Nephron (organoid): ENCODE measurements around the gene SNX21.

Experiments
- H3K27ac Mint-ChIP-seq, 3 experiments: 2 replicates each; pipeline ENCODE4 v1.8.0; 2020; ENCODE audit warnings: mixed read lengths in 3 of 3, mild to moderate bottlenecking in 2 of 3, moderate library complexity in 1 of 3
- H3K27me3 Mint-ChIP-seq: 2 replicates; pipeline ENCODE4 v1.8.0; 2021; ENCODE audit warnings: low read depth, mild to moderate bottlenecking, moderate library complexity, mixed read lengths
- H3K36me3 Mint-ChIP-seq: 2 replicates; pipeline ENCODE4 v1.8.0; 2020; ENCODE audit warnings: low read depth, mixed read lengths
- H3K4me1 Mint-ChIP-seq: 2 replicates; pipeline ENCODE4 v1.8.0; 2020; ENCODE audit warnings: mixed read lengths
- H3K4me3 Mint-ChIP-seq, 3 experiments: 2 replicates each; pipeline ENCODE4 v1.8.0; 2020; ENCODE audit warnings: mild to moderate bottlenecking in 3 of 3, mixed read lengths in 3 of 3, moderate library complexity in 2 of 3
- H3K9me3 Mint-ChIP-seq: 2 replicates; pipeline ENCODE4 v1.8.0; 2020; ENCODE audit warnings: mixed read lengths
- TF ChIP-seq, protein P1 (sequence below), 3 experiments: fragments of 200-600 bp; sonication (generic); IDR thresholded peaks; one replicate each; pipeline ENCODE4 v1.5.0; 2021; ENCODE audit warnings: antibody characterized with exemption in 3 of 3; ENCODE audit not compliant: unreplicated experiment in 3 of 3

The SNX21 gene

DNA sequence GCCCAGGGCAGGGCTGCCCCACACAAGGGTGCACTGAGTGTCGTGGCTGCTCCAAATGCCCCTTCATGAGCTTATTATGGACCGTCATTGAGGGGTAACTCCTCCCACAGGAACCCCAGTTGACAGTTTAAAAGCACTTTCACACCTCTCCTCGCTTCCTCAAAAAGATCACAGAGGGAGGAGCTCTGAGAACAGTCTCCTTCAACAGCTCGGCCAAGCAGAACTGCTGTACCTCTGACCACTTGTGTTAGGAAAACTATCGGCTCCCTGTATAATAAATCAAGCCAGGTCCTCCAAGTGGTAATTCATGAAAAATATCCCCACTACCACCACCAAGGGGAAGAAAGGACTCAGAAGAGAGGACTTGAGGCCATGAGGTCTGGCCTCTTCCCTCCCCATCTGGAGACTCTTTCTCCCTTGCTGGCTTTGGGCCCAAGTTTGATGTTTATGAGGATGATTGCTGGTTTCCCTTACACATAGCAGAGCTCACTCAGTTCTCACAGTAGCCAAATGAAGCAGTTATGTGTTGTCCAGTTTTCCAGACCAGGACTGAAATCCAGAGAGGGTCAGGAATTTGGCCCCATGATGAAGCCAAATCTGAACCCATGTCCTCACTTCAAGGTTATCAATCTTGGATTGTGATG is 8.7 kb downstream of the SNX21 start:
- H3K4me1 Mint-ChIP-seq: peaks cover 13% of the 10 kb centered on the region
- TF ChIP-seq, protein P1, sequence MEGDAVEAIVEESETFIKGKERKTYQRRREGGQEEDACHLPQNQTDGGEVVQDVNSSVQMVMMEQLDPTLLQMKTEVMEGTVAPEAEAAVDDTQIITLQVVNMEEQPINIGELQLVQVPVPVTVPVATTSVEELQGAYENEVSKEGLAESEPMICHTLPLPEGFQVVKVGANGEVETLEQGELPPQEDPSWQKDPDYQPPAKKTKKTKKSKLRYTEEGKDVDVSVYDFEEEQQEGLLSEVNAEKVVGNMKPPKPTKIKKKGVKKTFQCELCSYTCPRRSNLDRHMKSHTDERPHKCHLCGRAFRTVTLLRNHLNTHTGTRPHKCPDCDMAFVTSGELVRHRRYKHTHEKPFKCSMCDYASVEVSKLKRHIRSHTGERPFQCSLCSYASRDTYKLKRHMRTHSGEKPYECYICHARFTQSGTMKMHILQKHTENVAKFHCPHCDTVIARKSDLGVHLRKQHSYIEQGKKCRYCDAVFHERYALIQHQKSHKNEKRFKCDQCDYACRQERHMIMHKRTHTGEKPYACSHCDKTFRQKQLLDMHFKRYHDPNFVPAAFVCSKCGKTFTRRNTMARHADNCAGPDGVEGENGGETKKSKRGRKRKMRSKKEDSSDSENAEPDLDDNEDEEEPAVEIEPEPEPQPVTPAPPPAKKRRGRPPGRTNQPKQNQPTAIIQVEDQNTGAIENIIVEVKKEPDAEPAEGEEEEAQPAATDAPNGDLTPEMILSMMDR (IDR thresholded peaks at IDR 0.05; ENCODE audit: unreplicated experiment in 3 of 3): no peak

DNA sequence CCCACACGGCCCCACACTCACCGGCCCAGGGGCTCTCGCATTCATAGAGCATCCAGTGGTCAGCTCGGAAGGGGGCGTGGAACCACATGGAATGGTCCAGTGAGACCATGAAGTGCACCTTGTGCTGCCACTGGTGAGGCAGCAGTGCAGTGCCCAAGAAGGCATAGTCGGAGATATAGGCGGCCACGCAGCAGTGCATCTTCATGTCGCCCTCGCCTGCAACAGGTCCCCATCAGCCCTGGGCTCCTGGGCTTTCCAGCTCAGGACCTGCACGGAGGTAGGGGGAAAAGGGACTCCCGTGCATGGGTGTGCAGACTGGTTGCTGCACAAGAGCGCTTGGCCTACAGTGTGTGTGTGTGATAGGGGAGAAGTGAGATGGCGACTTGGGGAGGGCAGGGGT is 9.9 kb downstream of the SNX21 start:
- no peaks in the 10 kb centered on the region for H3K9me3 Mint-ChIP-seq
- H3K27me3 Mint-ChIP-seq: no peaks in the 10 kb centered on the region
- no peak overlapping the region for H3K4me3 Mint-ChIP-seq
- H3K27ac Mint-ChIP-seq: no peak overlapping the region
- TF ChIP-seq, protein P1 (IDR thresholded peaks at IDR 0.05; ENCODE audit: unreplicated experiment in 3 of 3): no peak
- H3K36me3 Mint-ChIP-seq: peaks cover 41% of the 10 kb centered on the region
- H3K4me1 Mint-ChIP-seq: peaks cover 11% of the 10 kb centered on the region

More for the DNA sequence above, 8.7 kb downstream of the SNX21 start:
- Mint-ChIP-seq H3K4me3 (no peak overlapping the region), H3K36me3 (peaks cover 38% of the 10 kb centered on the region), H3K27ac (peak overlapping the region; percentile 14 to 61 (median 20)), H3K27me3 (no peaks in the 10 kb centered on the region), H3K9me3 (no peaks in the 10 kb centered on the region)

DNA sequence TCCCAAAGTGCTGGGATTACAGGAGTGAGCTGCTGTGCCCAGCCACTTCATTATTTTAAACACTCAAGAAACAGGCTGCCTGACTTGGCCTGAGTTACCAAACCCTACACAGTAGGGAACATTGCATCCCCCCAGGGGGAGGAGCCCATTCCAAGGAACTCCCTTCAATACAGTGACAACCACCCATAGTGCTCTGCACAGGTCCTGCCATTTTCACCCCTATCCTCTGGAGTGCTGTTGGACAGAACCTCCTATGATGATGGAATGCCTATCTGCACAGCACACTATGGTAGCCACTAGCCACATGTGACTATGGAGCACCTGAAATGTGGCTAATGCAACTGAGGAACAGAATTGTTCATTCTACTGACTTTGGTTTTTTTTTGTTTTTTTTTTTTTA is 11.9 kb downstream of the SNX21 start:
- Mint-ChIP-seq H3K9me3 (no peaks in the 10 kb centered on the region), H3K4me3 (no peak overlapping the region), H3K27ac (no peak overlapping the region), H3K36me3 (peaks cover 50% of the 10 kb centered on the region), H3K27me3 (no peaks in the 10 kb centered on the region), H3K4me1 (peaks cover 11% of the 10 kb centered on the region)
- TF ChIP-seq, protein P1 (IDR thresholded peaks at IDR 0.05; ENCODE audit: unreplicated experiment in 3 of 3): no peak

DNA sequence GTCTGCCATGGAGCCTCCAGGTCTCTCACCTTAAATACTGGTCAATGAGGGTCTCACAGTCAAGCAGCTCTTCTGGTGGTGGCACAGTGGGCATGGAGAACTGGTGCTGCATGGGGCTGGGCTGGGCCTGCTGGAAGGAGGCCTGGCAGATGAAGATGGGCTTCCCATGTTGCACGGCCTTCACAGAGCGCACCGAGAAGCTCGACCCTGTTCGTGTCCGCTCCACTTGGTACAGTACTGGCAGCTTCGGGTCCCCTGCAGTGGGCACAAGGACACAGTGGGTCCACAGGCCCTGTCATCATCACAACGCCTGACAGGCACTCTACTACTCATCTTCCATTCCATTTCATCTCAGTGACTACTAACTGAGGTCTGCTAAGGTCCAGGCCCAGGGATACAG is 14.8 kb downstream of the SNX21 start:
- Mint-ChIP-seq H3K9me3 (no peaks in the 10 kb centered on the region), H3K4me3 (no peak overlapping the region), H3K27me3 (no peaks in the 10 kb centered on the region), H3K36me3 (peaks cover 42% of the 10 kb centered on the region), H3K4me1 (no peaks in the 10 kb centered on the region), H3K27ac (no peak overlapping the region)
- TF ChIP-seq, protein P1 (IDR thresholded peaks at IDR 0.05; ENCODE audit: unreplicated experiment in 3 of 3): no peak

DNA sequence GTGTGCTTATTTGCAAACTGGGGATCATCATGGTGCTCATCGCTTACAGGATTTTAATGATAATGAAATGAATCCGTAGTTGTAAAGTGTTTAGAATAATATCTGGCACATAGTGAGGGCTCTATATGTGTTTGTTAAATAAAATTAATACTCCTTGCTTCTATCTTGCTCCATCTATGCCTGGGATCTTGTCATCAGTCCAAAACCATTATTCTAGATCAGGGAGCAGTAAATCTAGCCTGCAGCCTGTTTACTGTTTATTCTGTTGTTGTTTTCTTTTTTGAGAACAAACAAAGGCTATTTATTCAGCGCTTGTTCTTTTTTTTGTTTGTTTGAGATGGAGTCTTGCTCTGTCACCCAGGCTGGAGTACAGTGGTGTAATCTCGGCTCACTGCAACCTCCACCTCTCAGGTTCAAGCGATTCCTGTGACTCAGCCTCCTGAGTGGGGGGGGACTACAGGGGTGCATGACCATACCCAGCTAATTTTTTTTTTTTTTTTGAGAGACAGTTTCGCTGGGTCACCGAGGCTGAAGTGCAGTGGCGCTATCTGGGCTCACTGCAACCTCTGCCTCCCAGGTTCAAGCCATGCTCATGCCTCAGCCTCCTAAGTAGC is 15.5 kb downstream of the SNX21 start:
- no peak overlapping the region for H3K27ac Mint-ChIP-seq
- no peaks in the 10 kb centered on the region for H3K9me3 Mint-ChIP-seq
- TF ChIP-seq, protein P1 (IDR thresholded peaks at IDR 0.05; ENCODE audit: unreplicated experiment in 3 of 3): no peak

DNA sequence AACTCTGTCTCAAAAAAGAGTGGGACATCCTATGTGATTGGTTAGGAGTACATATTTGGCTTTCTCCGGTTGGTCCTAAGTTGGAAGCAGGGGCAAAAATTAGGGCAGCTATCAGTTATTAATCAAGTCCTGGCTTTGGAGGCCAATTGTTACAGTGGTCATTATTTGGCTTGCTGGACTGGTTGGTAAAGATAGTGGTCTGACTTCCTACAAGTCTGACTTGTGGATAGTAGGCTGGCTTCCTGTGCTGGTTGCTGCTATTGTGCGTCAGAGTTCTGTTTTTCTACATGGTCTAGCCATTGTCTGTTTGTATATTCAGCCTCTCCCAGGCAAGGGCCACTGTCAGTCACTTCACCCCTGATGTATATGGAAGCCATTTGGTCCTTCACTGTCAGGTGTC is 16.6 kb downstream of the SNX21 start:
- TF ChIP-seq, protein P1 (IDR thresholded peaks at IDR 0.05; ENCODE audit: unreplicated experiment in 3 of 3): no peak
- H3K9me3 Mint-ChIP-seq: no peaks in the 10 kb centered on the region
- H3K4me1 Mint-ChIP-seq: peaks cover 13% of the 10 kb centered on the region
- H3K4me3 Mint-ChIP-seq: no peak overlapping the region
- H3K36me3 Mint-ChIP-seq: peaks cover 36% of the 10 kb centered on the region
- H3K27me3 Mint-ChIP-seq: no peaks in the 10 kb centered on the region
- H3K27ac Mint-ChIP-seq: no peak overlapping the region

More for the DNA sequence above, 15.5 kb downstream of the SNX21 start:
- peaks cover 5% of the 10 kb centered on the region for H3K4me1 Mint-ChIP-seq
- no peaks in the 10 kb centered on the region for H3K27me3 Mint-ChIP-seq
- no peak overlapping the region for H3K4me3 Mint-ChIP-seq
- peaks cover 43% of the 10 kb centered on the region for H3K36me3 Mint-ChIP-seq
